ENCODE measurements around the gene C20orf202. TPM values are rescaled to one million over a fixed set of nuclear protein-coding genes. Genes with fewer than 3 reads are reported as not detected.

C20orf202 gene
- total RNA-seq, 1 donor from 2014 or later, result not detected

DNA sequence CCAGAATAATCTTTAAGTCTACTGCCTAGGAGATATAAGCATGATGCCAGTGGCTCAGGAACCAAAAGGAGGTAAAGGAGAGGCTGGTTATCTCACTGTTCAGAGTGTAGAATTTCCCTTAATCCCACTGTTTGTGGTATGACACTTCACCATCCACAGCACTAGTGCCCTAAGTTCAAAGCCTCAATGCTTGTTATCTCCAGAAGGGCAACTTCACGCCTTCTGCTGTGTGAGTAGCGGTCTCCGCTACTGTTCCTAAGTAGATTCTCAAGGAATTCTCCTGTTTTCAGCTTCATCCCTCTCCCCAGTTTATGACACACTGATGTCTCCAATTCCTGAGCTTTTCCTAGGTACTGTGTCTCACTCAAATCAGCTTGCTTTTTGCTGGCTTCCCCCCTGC lies 49.2 kb downstream of the C20orf202 start:
- Histone ChIP-seq H3K4me3 (ENCODE audit: low read depth, low read length) (no peak overlapping the region), H3K36me3 (ENCODE audit: control insufficient read depth, insufficient read depth, low read length) (no peaks in the 10 kb centered on the region), H3K27me3 (ENCODE audit: control insufficient read depth, insufficient read depth, low read length) (no peaks in the 10 kb centered on the region)
- TF ChIP-seq CTCF (IDR thresholded peaks at IDR 0.05; ENCODE audit: insufficient read depth, low read length, poor library complexity, severe bottlenecking), result no peak
- no peak for DNase-seq (ENCODE audit: low read depth)

DNA sequence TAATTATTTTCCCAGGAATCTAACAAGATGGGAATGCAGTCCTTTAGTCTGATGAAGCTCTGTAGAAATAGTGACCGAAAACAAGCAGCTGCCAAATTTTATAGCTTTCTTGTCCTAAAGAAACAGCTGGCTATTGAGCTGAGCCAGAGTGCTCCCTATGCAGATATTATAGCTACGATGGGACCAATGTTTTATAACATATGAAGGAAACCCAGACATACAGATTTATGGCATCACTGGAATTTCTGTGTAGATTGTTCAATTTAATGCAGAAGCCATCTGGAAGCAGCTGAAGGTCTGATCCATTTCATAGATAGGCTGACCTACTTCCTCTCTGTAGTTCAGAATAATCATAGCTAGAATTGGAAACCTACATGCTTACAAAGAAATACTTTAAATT lies 51.0 kb downstream of the C20orf202 start:
- DNase-seq (ENCODE audit: low read depth), result no peak
- TF ChIP-seq CTCF (IDR thresholded peaks at IDR 0.05; ENCODE audit: insufficient read depth, low read length, poor library complexity, severe bottlenecking), result no peak
- Histone ChIP-seq H3K27me3 (ENCODE audit: control insufficient read depth, insufficient read depth, low read length) (no peaks in the 10 kb centered on the region), H3K4me3 (ENCODE audit: low read depth, low read length) (no peak overlapping the region), H3K36me3 (ENCODE audit: control insufficient read depth, insufficient read depth, low read length) (no peaks in the 10 kb centered on the region)

- Histone ChIP-seq H3K27me3 (ENCODE audit: control insufficient read depth, insufficient read depth, low read length) (no peaks in the 10 kb centered on the region), H3K4me3 (ENCODE audit: low read depth, low read length) (no peak overlapping the region), H3K36me3 (ENCODE audit: control insufficient read depth, insufficient read depth, low read length) (no peaks in the 10 kb centered on the region)
- TF ChIP-seq CTCF (IDR thresholded peaks at IDR 0.05; ENCODE audit: insufficient read depth, low read length, poor library complexity, severe bottlenecking), result no peak
- no peak for DNase-seq (ENCODE audit: low read depth)
These were observed 52.4 kb downstream of the C20orf202 start for GRCh38 chr20:1255675-1256074.

Other genes starting within 250 kb of the C20orf202 start
- 1.6 and 3.3 TPM in 2 replicates for gene RSPO4, start 201.1 kb upstream of the C20orf202 start, total RNA-seq
- gene PSMF1, start 84.9 kb upstream of the C20orf202 start, total RNA-seq, result 227 and 323 TPM in 2 replicates
- gene TMEM74B, start 18.5 kb upstream of the C20orf202 start, total RNA-seq, result 0.27 and 4.5 TPM in 2 replicates
- not detected in 2 replicates for gene RAD21L1, start 22.6 kb downstream of the C20orf202 start, total RNA-seq
- 7.1 and 8.3 TPM in 2 replicates for gene SNPH, start 62.8 kb downstream of the C20orf202 start, total RNA-seq
- gene SDCBP2, start 125.7 kb downstream of the C20orf202 start, total RNA-seq, result 6.1 and 7.7 TPM in 2 replicates
- 144 and 155 TPM in 2 replicates for gene FKBP1A, start 189.6 kb downstream of the C20orf202 start, total RNA-seq

Data from kidney epithelial cell (primary cell).